WTC11 (cell line): Measurements from ENCODE around the gene ENKUR.

Source experiments
- ATF1 ChIP-seq: sonication (generic); formaldehyde crosslinking; IDR thresholded peaks from 2 replicates; pipeline ENCODE4 v1.8.1; 2023; ENCODE audit warnings: mild to moderate bottlenecking, moderate library complexity, missing genetic modification reagents
- CREB1 ChIP-seq: sonication (generic); formaldehyde crosslinking; IDR thresholded peaks from 2 replicates; pipeline ENCODE4 v1.8.0; 2023; ENCODE audit warnings: mild to moderate bottlenecking, missing genetic modification reagents
- CTCF ChIP-seq: fragments of 200-600 bp; IDR thresholded peaks from 2 replicates; pipeline ENCODE4 v1.8.0; 2022; ENCODE audit warnings: antibody characterized with exemption
- JUN ChIP-seq: sonication (generic); formaldehyde crosslinking; IDR thresholded peaks from 2 replicates; pipeline ENCODE4 v1.8.0; 2023; ENCODE audit warnings: mild to moderate bottlenecking, missing genetic modification reagents
- NFYB ChIP-seq: sonication (generic); formaldehyde crosslinking; conservative IDR thresholded peaks from 2 replicates; pipeline ENCODE4 v1.8.0; 2022; ENCODE audit warnings: low read depth, missing genetic modification reagents
- STAT6 ChIP-seq: sonication (generic); formaldehyde crosslinking; conservative IDR thresholded peaks from 2 replicates; pipeline ENCODE4 v1.8.1; 2023; ENCODE audit warnings: mild to moderate bottlenecking, low read depth, missing genetic modification reagents, moderate library complexity
- USF1 ChIP-seq: sonication (generic); formaldehyde crosslinking; IDR thresholded peaks from 2 replicates; pipeline ENCODE4 v1.8.0; 2022; ENCODE audit warnings: mild to moderate bottlenecking, missing genetic modification reagents
- TF ChIP-seq, protein P1 (sequence below): sonication (generic); formaldehyde crosslinking; IDR thresholded peaks from 2 replicates; pipeline ENCODE4 v1.8.1; 2022; ENCODE audit warnings: mild to moderate bottlenecking, missing genetic modification reagents, moderate library complexity, borderline replicate concordance
- TF ChIP-seq, protein P2 (sequence below): sonication (generic); formaldehyde crosslinking; IDR thresholded peaks from 2 replicates; pipeline ENCODE4 v1.8.0; 2022; ENCODE audit warnings: mild to moderate bottlenecking, missing genetic modification reagents

- TF ChIP-seq, protein P1, sequence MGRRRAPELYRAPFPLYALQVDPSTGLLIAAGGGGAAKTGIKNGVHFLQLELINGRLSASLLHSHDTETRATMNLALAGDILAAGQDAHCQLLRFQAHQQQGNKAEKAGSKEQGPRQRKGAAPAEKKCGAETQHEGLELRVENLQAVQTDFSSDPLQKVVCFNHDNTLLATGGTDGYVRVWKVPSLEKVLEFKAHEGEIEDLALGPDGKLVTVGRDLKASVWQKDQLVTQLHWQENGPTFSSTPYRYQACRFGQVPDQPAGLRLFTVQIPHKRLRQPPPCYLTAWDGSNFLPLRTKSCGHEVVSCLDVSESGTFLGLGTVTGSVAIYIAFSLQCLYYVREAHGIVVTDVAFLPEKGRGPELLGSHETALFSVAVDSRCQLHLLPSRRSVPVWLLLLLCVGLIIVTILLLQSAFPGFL (CRISPR knock-in tag): no peak
- TF ChIP-seq CTCF (no peak), NFYB (no peak), JUN (CRISPR knock-in tag) (no peak), ATF1 (CRISPR knock-in tag) (no peak), STAT6 (no peak), CREB1 (CRISPR knock-in tag) (no peak), USF1 (CRISPR knock-in tag) (no peak)
- TF ChIP-seq, protein P2, sequence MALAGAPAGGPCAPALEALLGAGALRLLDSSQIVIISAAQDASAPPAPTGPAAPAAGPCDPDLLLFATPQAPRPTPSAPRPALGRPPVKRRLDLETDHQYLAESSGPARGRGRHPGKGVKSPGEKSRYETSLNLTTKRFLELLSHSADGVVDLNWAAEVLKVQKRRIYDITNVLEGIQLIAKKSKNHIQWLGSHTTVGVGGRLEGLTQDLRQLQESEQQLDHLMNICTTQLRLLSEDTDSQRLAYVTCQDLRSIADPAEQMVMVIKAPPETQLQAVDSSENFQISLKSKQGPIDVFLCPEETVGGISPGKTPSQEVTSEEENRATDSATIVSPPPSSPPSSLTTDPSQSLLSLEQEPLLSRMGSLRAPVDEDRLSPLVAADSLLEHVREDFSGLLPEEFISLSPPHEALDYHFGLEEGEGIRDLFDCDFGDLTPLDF (CRISPR knock-in tag): no peak
Measured at GRCh38 chr10:25039531-25039930, 23.6 kb upstream of the ENKUR start.
